Fibroblast of upper back skin (primary cell): ENCODE data around the gene WFIKKN1.
"Not testable (repeated sequence)": the region's sequence is repeated elsewhere in the genome, so short reads cannot be mapped to it uniquely, and the experiment has no call there.

Source experiments
- DNase-seq: peaks from one replicate; pipeline ENCODE4 v3.0.0-alpha.2; 2013

The WFIKKN1 gene

GRCh38 chr16:595942-596735, 34.6 kb upstream of the WFIKKN1 start:
- no peak for DNase-seq

GRCh38 chr16:596736-597060, 34.1 kb upstream of the WFIKKN1 start:
- no peak for DNase-seq

GRCh38 chr16:597655-598054, 33.1 kb upstream of the WFIKKN1 start:
- not testable (repeated sequence) for DNase-seq

- no peak for DNase-seq
Observed at GRCh38 chr16:598823-599739, 31.7 kb upstream of the WFIKKN1 start.

- DNase-seq = no peak
Observed at GRCh38 chr16:600781-601180, 30.0 kb upstream of the WFIKKN1 start.

GRCh38 chr16:603933-604332, 26.9 kb upstream of the WFIKKN1 start:
- DNase-seq = no peak

- DNase-seq = no peak
Observed at GRCh38 chr16:606656-607307, 24.0 kb upstream of the WFIKKN1 start.

- no peak for DNase-seq
Observed at GRCh38 chr16:608019-608418, 22.8 kb upstream of the WFIKKN1 start.

- DNase-seq = no peak
Observed at GRCh38 chr16:609316-609715, 21.5 kb upstream of the WFIKKN1 start.

GRCh38 chr16:609984-610383, 20.8 kb upstream of the WFIKKN1 start:
- DNase-seq = no peak

- no peak for DNase-seq
Observed at GRCh38 chr16:610513-611381, 20.0 kb upstream of the WFIKKN1 start.

GRCh38 chr16:615122-615521, 15.7 kb upstream of the WFIKKN1 start:
- no peak for DNase-seq

GRCh38 chr16:616733-617586, 13.8 kb upstream of the WFIKKN1 start:
- no peak for DNase-seq

- DNase-seq = no peak
Observed at GRCh38 chr16:617855-618254, 12.9 kb upstream of the WFIKKN1 start.

- no peak for DNase-seq
Observed at GRCh38 chr16:619476-620100, 11.2 kb upstream of the WFIKKN1 start.

GRCh38 chr16:620700-621525, 9.9 kb upstream of the WFIKKN1 start:
- DNase-seq = no peak

- DNase-seq = no peak
Observed at GRCh38 chr16:621526-622105, 9.2 kb upstream of the WFIKKN1 start.

GRCh38 chr16:622920-623280, 7.9 kb upstream of the WFIKKN1 start:
- DNase-seq = no peak

- no peak for DNase-seq
Observed at GRCh38 chr16:624526-625070, 6.2 kb upstream of the WFIKKN1 start.
